GM18498 (cell line): ENCODE data around the gene DDX39A.

ENCODE experiments used
- ATAC-seq: cut with Tn5 transposase; IDR thresholded peaks from one replicate; pipeline ENCODE4 v1.9.1; 2021; ENCODE audit warnings: mild to moderate bottlenecking, moderate library complexity; ENCODE audit not compliant: unreplicated experiment

The DDX39A gene

GRCh38 chr19:14434543-14435319 is 15.6 kb upstream of the DDX39A start:
- ATAC-seq = no peak

- ATAC-seq = peak; percentile 17
These were observed 14.7 kb upstream of the DDX39A start for GRCh38 chr19:14433554-14434501.

- ATAC-seq = peak; percentile 67
These were observed 13.8 kb upstream of the DDX39A start, which contains the start of gene PKN1 for GRCh38 chr19:14432791-14433553. TSS of gene PKN1 (plus strand) at chr19:14433306. CDS start at chr19:14433522, 216 bp downstream.

GRCh38 chr19:14430712-14431111 is 11.6 kb upstream of the DDX39A start:
- ATAC-seq = no peak

GRCh38 chr19:14428882-14429416 is 9.8 kb upstream of the DDX39A start:
- ATAC-seq = no peak

GRCh38 chr19:14427461-14427860 is 8.3 kb upstream of the DDX39A start:
- no peak for ATAC-seq

GRCh38 chr19:14425696-14426138 is 6.6 kb upstream of the DDX39A start:
- no peak for ATAC-seq

GRCh38 chr19:14418856-14419105 is 360 bp downstream of the DDX39A start:
- ATAC-seq = peak; percentile 50

GRCh38 chr19:14416817-14417231 is 2.3 kb downstream of the DDX39A start:
- ATAC-seq = no peak

GRCh38 chr19:14414926-14415690 is 4.0 kb downstream of the DDX39A start:
- ATAC-seq = no peak

- ATAC-seq = no peak
These were observed 5.4 kb downstream of the DDX39A start for GRCh38 chr19:14413693-14414181.

- no peak for ATAC-seq
These were observed 6.0 kb downstream of the DDX39A start for GRCh38 chr19:14412996-14413692.

- no peak for ATAC-seq
These were observed 6.7 kb downstream of the DDX39A start for GRCh38 chr19:14412324-14412995.

- no peak for ATAC-seq
These were observed 7.2 kb downstream of the DDX39A start for GRCh38 chr19:14411938-14412245.

GRCh38 chr19:14411161-14411937 is 7.8 kb downstream of the DDX39A start:
- ATAC-seq = no peak

GRCh38 chr19:14410091-14411051 is 8.8 kb downstream of the DDX39A start:
- no peak for ATAC-seq
